Fibroblast of skin of scalp (primary cell): Measurements from ENCODE around the gene ERICH6.
A peak's percentile ranks its signal among the peaks of the same experiment; 100 is the strongest.

Experiments used
- DNase-seq: peaks from one replicate; pipeline ENCODE4 v3.0.0-alpha.2; 2013

Gene ERICH6

DNA sequence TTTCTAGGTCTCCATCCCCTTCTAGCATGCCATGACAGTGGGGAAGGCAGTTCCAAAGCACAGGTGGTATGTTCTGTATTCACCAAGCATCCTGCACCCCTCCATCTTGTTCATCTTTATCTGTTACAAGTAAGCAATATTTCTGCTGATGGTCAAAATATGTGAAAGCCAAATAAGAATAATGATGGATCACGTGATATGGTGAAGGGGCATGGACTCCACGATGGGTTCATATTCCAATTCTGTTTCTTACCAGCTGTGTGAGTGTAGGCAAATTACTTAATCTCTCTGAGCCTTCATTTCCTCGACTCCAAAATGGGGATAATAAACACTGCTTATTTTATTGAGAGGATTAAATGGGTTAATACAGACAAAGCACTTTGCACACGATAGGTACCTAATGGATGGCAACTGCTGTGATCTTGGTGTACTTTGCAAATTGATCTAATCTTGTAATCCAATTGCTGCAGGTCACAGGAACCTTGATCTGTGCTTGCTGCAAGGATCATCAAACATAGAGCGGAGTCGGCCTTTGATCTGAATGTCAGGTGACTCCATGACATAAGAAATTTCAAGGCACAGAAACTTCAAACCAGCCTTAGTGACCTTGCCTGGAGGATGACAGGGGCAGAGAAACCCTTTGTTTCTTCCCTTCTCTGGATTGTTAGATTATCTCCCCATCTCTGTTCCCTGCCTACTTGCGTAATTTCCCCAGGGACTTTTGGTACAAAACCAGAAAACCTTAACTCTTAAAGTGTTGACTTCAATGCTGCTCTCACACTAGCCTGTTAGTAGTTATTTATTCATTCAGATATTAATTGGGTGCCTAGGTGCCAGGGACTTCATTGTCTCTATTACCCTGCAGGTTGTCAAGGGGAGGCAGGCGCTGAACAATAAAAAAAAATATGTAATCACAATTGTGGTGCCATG, 33.4 kb upstream of the ERICH6 start:
- no peak for DNase-seq

- DNase-seq: no peak
Observed at GRCh38 chr3:150736316-150736719, 32.6 kb upstream of the ERICH6 start.

GRCh38 chr3:150734795-150735119, 31.0 kb upstream of the ERICH6 start:
- DNase-seq: no peak

DNA sequence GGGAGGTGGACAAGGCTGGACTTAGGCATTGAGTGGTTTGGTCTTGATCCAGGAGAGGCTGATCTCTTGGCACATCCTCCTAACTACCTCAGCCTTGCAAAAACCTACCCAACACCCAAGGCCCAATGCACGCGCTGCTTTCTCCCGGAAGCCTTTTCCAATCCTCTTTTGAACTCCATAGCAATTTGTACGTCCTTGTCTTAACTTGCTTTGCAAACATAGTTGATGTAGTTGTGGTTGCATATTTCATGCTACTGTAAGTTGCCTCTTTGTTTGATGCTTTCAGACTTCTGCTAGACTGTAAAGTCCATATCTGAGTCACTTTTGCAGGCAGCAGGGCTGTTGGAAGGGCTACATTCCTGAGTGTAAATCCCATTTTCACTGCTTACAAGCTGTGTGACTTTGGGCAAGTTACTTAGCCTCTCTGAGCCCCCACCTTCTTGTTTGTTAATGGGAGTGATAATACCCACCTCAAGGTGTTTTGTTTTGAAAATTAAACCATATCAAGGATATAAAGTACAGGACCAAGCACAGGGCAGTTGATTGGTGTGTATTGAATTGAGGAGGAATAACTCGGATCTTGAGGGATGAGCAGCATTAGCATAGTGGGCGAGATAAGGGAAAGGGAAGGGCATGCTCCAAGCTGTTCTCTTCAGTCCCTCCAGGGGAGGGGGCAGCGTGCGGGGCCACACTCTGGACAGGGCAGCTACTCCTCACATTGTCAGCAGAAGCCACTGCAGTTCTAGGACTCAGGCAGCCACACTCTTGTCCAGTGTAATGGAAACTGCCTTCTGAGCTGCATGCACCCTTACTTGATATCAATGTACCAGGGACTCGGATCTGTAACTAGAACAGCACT, 30.4 kb upstream of the ERICH6 start:
- no peak for DNase-seq

DNA sequence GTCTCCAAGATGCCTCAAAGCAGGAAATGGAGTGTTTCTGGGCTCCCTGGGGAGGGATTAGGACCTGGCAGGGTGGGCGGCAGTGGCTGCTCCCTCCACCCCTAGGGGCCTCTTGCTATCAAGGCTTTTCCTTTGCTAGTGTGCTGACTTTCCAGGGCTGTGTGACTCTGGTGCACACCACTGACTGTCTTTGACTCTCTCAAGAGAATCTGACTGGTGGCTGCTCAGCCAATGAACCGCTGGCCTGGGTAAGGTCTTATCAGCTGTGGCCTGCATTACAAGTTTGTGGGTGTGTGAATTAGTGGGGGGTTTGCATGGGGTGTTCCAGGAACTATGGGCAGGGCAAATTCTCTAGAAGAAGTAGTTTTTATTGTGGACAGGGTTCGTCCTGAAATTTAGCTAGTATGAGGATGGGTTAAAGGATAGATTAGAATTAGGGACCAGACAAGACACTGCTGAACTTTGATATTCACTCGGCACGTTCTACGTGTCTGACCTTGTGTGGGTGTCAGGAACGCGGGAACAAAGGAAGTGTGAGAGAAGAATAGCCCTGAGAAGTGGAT, 29.7 kb upstream of the ERICH6 start:
- no peak for DNase-seq

GRCh38 chr3:150729682-150730360, 26.1 kb upstream of the ERICH6 start:
- no peak for DNase-seq

DNA sequence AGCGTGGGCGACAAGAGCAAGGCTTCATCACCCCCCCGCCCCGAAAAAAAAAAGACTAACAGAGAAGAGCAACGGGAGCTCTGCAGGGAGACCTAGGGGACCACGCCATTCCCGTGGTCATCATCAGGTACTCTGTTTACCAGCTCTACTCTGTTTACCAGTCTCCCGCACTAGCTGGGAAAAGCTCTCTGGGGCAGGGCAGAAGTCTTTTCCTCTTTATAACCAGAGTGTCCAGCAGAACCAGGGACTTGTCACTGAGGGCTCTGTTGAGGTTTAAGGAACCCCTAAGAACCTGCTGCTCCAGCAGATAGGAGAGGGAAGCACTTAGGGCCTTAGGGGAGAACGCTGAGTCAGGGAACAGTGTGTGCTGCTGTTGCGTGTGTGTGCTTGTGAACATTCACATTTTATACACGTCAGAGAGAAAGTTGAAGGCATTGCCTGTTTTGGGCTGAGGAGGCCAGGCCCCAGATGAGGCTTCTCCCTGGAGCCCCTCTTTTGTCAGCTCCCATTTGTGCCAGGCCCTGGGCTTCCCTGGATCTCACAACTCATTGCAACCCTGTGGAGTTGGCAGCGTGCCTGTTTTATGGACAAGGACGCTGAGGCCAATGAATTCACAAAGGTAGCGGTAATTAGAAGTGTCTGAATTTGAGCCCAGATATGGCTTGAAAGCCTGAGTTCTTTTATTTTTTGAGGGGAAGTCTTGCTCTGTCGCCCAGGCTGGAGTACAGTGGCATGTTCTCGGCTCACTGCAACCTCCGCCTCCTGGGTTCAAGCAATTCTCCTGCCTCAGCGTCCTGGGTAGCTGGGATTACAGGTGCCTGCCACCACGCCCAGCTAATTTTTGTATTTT, 24.2 kb upstream of the ERICH6 start:
- no peak for DNase-seq

GRCh38 chr3:150725548-150725947, 21.8 kb upstream of the ERICH6 start:
- DNase-seq: no peak

DNA sequence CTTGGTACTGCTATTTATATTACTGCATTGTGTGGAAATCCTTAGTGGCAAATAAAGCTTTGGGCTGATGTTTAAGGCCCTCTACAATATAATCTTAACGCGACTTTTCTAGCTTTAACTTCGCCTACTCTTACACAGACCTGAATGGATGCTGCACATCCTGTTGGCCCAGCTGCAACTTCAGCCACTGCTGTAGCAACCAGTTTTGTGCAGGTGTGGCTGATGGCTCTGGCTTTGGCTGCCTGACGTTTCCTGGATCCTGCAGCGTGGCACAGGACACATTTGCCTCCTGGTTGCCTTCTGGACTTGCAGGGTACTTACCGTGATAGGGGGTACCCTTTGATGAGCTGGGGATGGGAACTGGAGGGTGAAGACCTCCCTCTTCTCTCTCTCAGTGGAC, 20.2 kb upstream of the ERICH6 start:
- DNase-seq: no peak

- no peak for DNase-seq
Observed at GRCh38 chr3:150722267-150722666, 18.5 kb upstream of the ERICH6 start.

GRCh38 chr3:150721285-150722130, 17.8 kb upstream of the ERICH6 start:
- DNase-seq: peak; percentile 69

- DNase-seq: no peak
Observed at GRCh38 chr3:150720444-150720843, 16.7 kb upstream of the ERICH6 start.

DNA sequence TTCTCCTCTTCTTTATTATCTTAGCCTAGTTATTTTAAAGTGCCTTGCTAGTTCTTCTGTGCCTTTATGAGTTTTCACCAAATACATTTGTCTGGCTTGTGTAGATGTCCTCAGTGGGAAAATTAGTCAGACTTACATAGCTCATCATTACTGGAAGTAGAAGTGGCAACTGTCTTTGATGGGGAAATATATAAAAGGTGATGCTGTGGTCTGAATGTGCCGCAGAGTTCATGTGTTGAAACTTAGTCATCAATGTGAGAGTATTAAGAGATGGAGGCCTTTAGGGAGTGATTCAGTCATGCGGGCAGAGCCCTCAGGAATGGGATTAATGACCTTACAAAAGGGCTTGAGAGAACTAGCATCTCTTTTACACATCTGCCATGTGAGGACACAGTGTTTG, 6.4 kb upstream of the ERICH6 start:
- no peak for DNase-seq

DNA sequence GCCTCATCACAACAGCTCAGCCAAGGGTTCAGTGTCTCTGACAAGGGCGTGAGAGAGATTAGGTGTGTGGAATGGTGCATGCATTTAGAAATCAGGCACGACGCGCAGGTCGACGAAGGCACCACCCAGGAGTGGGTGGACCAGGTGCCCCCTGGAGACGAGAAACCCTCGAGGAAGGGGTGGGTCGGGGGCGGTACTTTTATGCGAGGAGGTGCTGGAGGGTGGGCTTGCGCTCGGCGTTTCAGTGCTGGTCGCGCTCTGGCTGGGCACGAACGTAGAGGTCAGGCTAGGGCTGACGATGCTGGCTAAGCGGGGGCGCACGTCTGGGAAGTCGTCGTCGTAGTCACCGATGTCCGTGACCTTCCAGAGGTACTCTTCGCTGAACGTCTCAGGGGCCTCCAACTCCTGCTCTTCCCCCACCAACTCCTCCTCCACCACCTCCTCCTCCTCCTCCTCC, 393 bp downstream of the ERICH6 start:
- no peak for DNase-seq

GRCh38 chr3:150699068-150699639, 4.6 kb downstream of the ERICH6 start:
- DNase-seq: peak; percentile 48

DNA sequence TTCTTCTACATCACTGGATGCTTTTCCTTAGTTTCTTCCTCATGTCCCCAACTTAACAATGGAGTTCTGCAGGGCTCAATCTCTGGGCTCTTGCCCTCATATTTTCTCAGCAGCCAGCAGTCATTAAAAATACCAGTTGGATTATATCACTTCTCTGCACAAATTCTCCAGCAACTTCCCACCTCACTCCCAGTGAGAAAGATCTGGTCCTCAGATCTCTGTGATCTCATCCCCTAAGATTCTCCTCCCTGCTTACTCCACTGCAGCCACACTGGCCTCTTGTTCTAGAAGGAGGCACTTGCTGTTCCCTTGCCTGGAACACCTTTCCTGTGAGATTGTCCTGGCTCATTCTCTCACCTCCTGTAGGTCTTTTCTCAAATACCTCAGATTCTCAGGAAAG, 6.1 kb downstream of the ERICH6 start:
- peak; percentile 47 for DNase-seq

DNA sequence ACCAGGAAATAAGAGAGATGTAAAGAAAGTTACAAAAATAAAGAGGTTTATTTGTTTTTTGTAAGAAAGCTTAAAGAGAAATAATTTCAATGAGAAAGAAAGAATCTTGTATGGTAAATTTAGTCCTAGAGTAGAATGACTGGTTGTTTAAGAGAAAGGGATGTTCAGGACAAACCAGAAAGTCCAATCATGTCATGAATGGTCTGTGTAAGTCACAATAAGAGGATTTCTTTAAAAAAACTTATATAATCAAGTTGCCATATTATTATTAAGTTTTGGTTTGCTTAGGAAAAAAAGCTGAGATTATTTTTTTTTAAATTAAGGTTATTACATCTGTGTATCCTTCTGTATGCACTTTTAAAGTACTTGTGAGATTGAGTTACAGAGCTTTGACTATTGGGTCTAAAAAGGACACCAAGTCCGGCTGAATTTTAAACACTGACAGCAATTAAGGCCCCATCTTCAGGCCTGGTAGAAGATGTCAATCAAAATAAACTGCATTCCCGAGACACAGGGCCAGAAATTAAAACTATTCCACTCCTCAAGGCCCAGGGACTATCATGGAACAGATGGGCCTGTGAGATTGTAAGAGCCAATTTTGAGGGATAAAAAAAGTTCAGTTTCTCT, 12.2 kb downstream of the ERICH6 start:
- no peak for DNase-seq

DNA sequence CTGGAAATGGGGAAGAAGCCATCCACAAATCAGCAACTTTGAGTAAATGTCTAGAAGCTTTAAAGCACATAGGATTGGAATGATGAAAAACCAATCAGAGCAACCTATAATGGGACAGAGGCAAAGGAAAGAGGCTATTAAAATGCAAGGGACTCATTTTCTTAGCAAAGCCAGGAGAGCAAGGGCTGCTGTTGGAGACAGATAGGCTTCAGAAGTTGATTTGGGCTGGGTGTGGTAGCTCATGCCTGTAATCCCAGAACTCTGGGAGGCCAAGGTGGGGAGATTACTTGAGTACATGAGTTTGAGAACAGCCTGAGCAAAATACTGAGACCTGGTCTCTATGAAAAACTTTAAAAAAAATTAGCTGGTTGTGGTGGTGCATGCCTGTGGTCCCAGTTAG, 16.1 kb downstream of the ERICH6 start:
- no peak for DNase-seq

DNA sequence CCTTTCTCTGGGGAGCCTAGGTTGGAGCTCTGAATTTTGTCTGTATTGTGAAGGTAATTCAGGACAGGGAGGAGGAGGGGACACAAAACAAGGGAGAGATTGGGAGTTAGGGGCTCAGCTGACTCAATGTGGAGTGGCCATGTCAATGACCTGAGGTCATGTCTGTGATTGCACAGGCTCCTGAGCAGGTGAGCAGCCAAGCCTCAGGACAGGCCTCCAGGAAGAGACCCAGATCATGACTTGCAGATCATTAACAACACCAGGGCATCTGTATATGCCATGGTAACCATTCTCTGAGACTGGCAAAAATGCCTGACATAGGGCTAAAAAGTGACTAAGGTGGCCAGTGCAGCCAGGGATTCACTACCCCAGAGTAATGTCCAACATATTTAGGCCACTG, 20.9 kb downstream of the ERICH6 start:
- DNase-seq: no peak

DNA sequence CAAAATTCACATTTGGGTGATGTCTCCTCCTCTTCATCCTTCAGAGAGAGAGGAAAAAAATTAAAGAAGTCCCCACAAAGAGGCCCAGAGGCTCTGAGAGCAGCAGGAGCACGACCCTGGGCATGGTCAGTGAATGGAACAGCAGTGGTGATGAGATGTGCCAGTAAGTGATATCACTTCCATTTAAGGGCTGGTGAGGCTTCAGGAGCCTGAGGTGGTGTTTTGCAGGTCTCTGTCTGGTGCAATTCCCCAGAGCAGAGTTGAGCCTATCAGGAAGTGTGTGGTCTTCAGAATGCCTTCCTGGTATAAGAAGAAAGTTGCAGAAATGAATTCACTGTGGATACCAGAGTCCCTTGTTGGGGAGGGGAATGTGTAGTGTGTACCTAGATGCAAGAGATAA, 21.4 kb downstream of the ERICH6 start:
- no peak for DNase-seq
